Cerebellar nuclear complex (tissue), 1 donor: ENCODE measurements around the gene AFF3.
"Not testable (repeated sequence)": the region's sequence is repeated elsewhere in the genome, so short reads cannot be mapped to it uniquely, and the experiment has no call there.

Source experiments
- DNase-seq, 2 experiments: peaks; one replicate each; lab custom pipeline; 2025; lab: John Stamatoyannopoulos, UW

AFF3 gene

GRCh38 chr2:99753505-99753904, 388.9 kb downstream of the AFF3 start:
- no peak for DNase-seq

- no peak for DNase-seq
These were observed 394.0 kb downstream of the AFF3 start for GRCh38 chr2:99748344-99748743.

- DNase-seq, result no peak
These were observed 394.5 kb downstream of the AFF3 start for GRCh38 chr2:99747842-99748241.

- DNase-seq, result no peak
These were observed 399.2 kb downstream of the AFF3 start for GRCh38 chr2:99743146-99743545.

GRCh38 chr2:99737537-99737936, 404.9 kb downstream of the AFF3 start:
- DNase-seq, result no peak

GRCh38 chr2:99735753-99736152, 406.6 kb downstream of the AFF3 start:
- DNase-seq, result no peak

- DNase-seq, result not testable (repeated sequence)
These were observed 407.1 kb downstream of the AFF3 start for GRCh38 chr2:99735314-99735713.

GRCh38 chr2:99734236-99734635, 408.2 kb downstream of the AFF3 start:
- DNase-seq, result no peak

GRCh38 chr2:99729104-99730025, 413.0 kb downstream of the AFF3 start:
- DNase-seq, result no peak

- no peak for DNase-seq
These were observed 414.2 kb downstream of the AFF3 start for GRCh38 chr2:99728166-99728565.

- DNase-seq, result no peak
These were observed 415.2 kb downstream of the AFF3 start for GRCh38 chr2:99727199-99727598.

GRCh38 chr2:99726691-99727090, 415.7 kb downstream of the AFF3 start:
- DNase-seq, result no peak

- no peak for DNase-seq
These were observed 416.6 kb downstream of the AFF3 start for GRCh38 chr2:99725820-99726219.

GRCh38 chr2:99722476-99722875, 419.9 kb downstream of the AFF3 start:
- no peak for DNase-seq

GRCh38 chr2:99719102-99719501, 423.3 kb downstream of the AFF3 start:
- no peak for DNase-seq

GRCh38 chr2:99715956-99716355, 426.4 kb downstream of the AFF3 start:
- DNase-seq, result no peak

- no peak for DNase-seq
These were observed 428.0 kb downstream of the AFF3 start for GRCh38 chr2:99714349-99714748.

GRCh38 chr2:99711144-99711543, 431.2 kb downstream of the AFF3 start:
- peak in 1 of 2 experiments; percentile 72 for DNase-seq

- peak; percentile 22 to 90 for DNase-seq
These were observed 431.7 kb downstream of the AFF3 start for GRCh38 chr2:99710721-99711120.

GRCh38 chr2:99709229-99709628, 433.2 kb downstream of the AFF3 start:
- no peak for DNase-seq

GRCh38 chr2:99708231-99708630, 434.2 kb downstream of the AFF3 start:
- no peak for DNase-seq

GRCh38 chr2:99707592-99707991, 434.8 kb downstream of the AFF3 start:
- no peak for DNase-seq

GRCh38 chr2:99706735-99707134, 435.7 kb downstream of the AFF3 start:
- no peak for DNase-seq

GRCh38 chr2:99701503-99701902, 440.9 kb downstream of the AFF3 start:
- DNase-seq, result no peak
